IMR-90 (cell line): Measurements from ENCODE around the gene KIF3B. TPM values are rescaled to one million over a fixed set of nuclear protein-coding genes. Genes with fewer than 3 reads are reported as not detected.

ENCODE experiments used
- ATAC-seq: fragments of 200-7000 bp; cut with Tn5 transposase; 2 replicates; pipeline ENCODE4 v1.9.1; 2020; ENCODE audit warnings: low read depth, mild to moderate bottlenecking, moderate library complexity
- BruUV-seq: library from RNA; stranded (reverse); fragments of 400-500 nt; replicated peaks from 2 replicates; lab custom pipeline; 2021; lab: Mats Ljungman, UMichigan
- CTCF ChIA-PET: fragments of 300-600 bp; formaldehyde crosslinking; extraction: SDS; loops from one replicate; lab custom pipeline; 2021; ENCODE audit warnings: antibody characterized with exemption; lab: Yijun Ruan, JAX
- POLR2A ChIA-PET: fragments of 300-600 bp; sonication (Branson Sonifier 250); formaldehyde crosslinking; loops from one replicate; lab custom pipeline; 2022; ENCODE audit warnings: antibody characterized with exemption; ENCODE audit not compliant: unreplicated experiment; lab: Charles Lee
- DNase-seq: peaks from one replicate; pipeline ENCODE4 v3.0.0; 2013
- H2AFZ ChIP-seq: replicated peaks from 2 replicates; pipeline ENCODE3; 2013; ENCODE audit warnings: low read length, mild to moderate bottlenecking; ENCODE audit not compliant: poor library complexity
- H2AK5ac ChIP-seq: 2 replicates; pipeline ENCODE4 v1.6.1; 2013; ENCODE audit warnings: low read depth, low read length, inconsistent platforms
- H2AK9ac ChIP-seq: replicated peaks from 2 replicates; pipeline ENCODE3; 2013; ENCODE audit warnings: mild to moderate bottlenecking, low read depth, low read length, moderate library complexity; ENCODE audit not compliant: poor library complexity
- H2BK120ac ChIP-seq: 2 replicates; pipeline ENCODE4 v1.6.1; 2013; ENCODE audit warnings: low read depth, low read length, inconsistent platforms
- H2BK15ac ChIP-seq: 3 replicates; pipeline ENCODE4 v1.6.1; 2013; ENCODE audit warnings: low read depth, low read length, inconsistent platforms
- H2BK20ac ChIP-seq: 2 replicates; pipeline ENCODE4 v1.6.1; 2013; ENCODE audit warnings: low read depth, mild to moderate bottlenecking, inconsistent platforms, low read length, moderate library complexity
- H2BK5ac ChIP-seq: 2 replicates; pipeline ENCODE4 v1.6.1; 2013; ENCODE audit warnings: mild to moderate bottlenecking, low read depth, low read length, inconsistent platforms; ENCODE audit not compliant: poor library complexity, severe bottlenecking
- H3K14ac ChIP-seq: replicated peaks from 2 replicates; pipeline ENCODE4 v1.6.1; 2013; ENCODE audit warnings: low read depth, low read length, inconsistent platforms
- H3K18ac ChIP-seq: 2 replicates; pipeline ENCODE4 v1.6.1; 2013; ENCODE audit warnings: low read depth, low read length, control low read depth
- H3K23ac ChIP-seq: 2 replicates; pipeline ENCODE4 v1.6.1; 2013; ENCODE audit warnings: low read depth, low read length, inconsistent platforms
- H3K27ac ChIP-seq: 2 replicates; pipeline ENCODE4 v1.5.1; 2013; ENCODE audit warnings: mild to moderate bottlenecking, control low read depth, low read length; ENCODE audit not compliant: insufficient read depth
- H3K27me3 ChIP-seq: 2 replicates; pipeline ENCODE4 v1.6.1; 2013; ENCODE audit warnings: low read length; ENCODE audit not compliant: control insufficient read depth, insufficient read depth
- H3K36me3 ChIP-seq: 2 replicates; pipeline ENCODE4 v1.6.1; 2013; ENCODE audit warnings: low read length, mixed read lengths; ENCODE audit not compliant: control insufficient read depth, insufficient read depth
- H3K4ac ChIP-seq: 2 replicates; pipeline ENCODE4 v1.6.1; 2013; ENCODE audit warnings: low read depth, low read length, inconsistent platforms
- H3K4me1 ChIP-seq: 2 replicates; pipeline ENCODE4 v1.6.1; 2013; ENCODE audit warnings: low read length, mixed read lengths; ENCODE audit not compliant: control insufficient read depth, insufficient read depth
- H3K4me2 ChIP-seq: 2 replicates; pipeline ENCODE4 v1.6.1; 2013; ENCODE audit warnings: low read depth, mild to moderate bottlenecking, control low read depth, low read length, moderate library complexity
- H3K4me3 ChIP-seq: 2 replicates; pipeline ENCODE4 v1.5.1; 2013; ENCODE audit warnings: low read depth, mild to moderate bottlenecking, control low read depth, low read length, moderate library complexity; ENCODE audit not compliant: insufficient read depth
- H3K56ac ChIP-seq: 2 replicates; pipeline ENCODE4 v1.6.1; 2013; ENCODE audit warnings: low read length, inconsistent platforms; ENCODE audit not compliant: insufficient read depth; ENCODE audit errors: extremely low read depth
- H3K79me1 ChIP-seq, 2 experiments: 2 replicates each; pipeline ENCODE4 v1.6.1; 2013; ENCODE audit warnings: low read length in 2 of 2, inconsistent platforms in 1 of 2, low read depth in 1 of 2
- H3K9ac ChIP-seq: 2 replicates; pipeline ENCODE4 v1.6.1; 2013; ENCODE audit warnings: low read depth, low read length, control low read depth
- H3K9me1 ChIP-seq: 2 replicates; pipeline ENCODE4 v1.6.1; 2013; ENCODE audit warnings: low read length, inconsistent platforms; ENCODE audit not compliant: insufficient read depth
- H3K9me3 ChIP-seq: 2 replicates; pipeline ENCODE4 v1.6.1; 2013; ENCODE audit warnings: low read length; ENCODE audit not compliant: control insufficient read depth, insufficient read depth
- H4K20me1 ChIP-seq: 2 replicates; pipeline ENCODE4 v1.6.1; 2013; ENCODE audit warnings: low read length, inconsistent platforms; ENCODE audit not compliant: insufficient read depth
- H4K5ac ChIP-seq: 2 replicates; pipeline ENCODE4 v1.6.1; 2013; ENCODE audit warnings: mild to moderate bottlenecking, low read depth, low read length, control low read depth
- H4K8ac ChIP-seq, 2 experiments: 2 replicates each; pipeline ENCODE4 v1.6.1; 2013; ENCODE audit warnings: low read depth in 2 of 2, low read length in 2 of 2, control low read depth in 1 of 2, inconsistent platforms in 1 of 2
- H4K91ac ChIP-seq: 2 replicates; pipeline ENCODE4 v1.6.1; 2013; ENCODE audit warnings: low read depth, low read length, inconsistent platforms; ENCODE audit not compliant: insufficient read depth
- CEBPB ChIP-seq: IDR thresholded peaks from 2 replicates; pipeline ENCODE4 v1.6.1; 2012; ENCODE audit warnings: low read depth, low read length, improper control_type of control experiment
- CHD1 ChIP-seq: IDR thresholded peaks from 2 replicates; pipeline ENCODE4 v1.6.1; 2012; ENCODE audit warnings: low read depth, low read length, improper control_type of control experiment
- ELK1 ChIP-seq: fragments of 150-350 bp; IDR thresholded peaks from 2 replicates; pipeline ENCODE4 v1.6.1; 2016; ENCODE audit warnings: low read depth, mild to moderate bottlenecking, low read length, moderate library complexity, borderline replicate concordance
- FOS ChIP-seq: fragments of 150-350 bp; IDR thresholded peaks from 2 replicates; pipeline ENCODE4 v1.6.1; 2016; ENCODE audit warnings: low read depth, low read length
- MAFK ChIP-seq: IDR thresholded peaks from 2 replicates; pipeline ENCODE4 v1.6.1; 2012; ENCODE audit warnings: low read depth, low read length, improper control_type of control experiment
- MAZ ChIP-seq: IDR thresholded peaks from 2 replicates; pipeline ENCODE4 v1.6.1; 2012; ENCODE audit warnings: low read depth, mild to moderate bottlenecking, low read length, improper control_type of control experiment, moderate library complexity, borderline replicate concordance
- MXI1 ChIP-seq: IDR thresholded peaks from 2 replicates; pipeline ENCODE4 v1.6.1; 2012; ENCODE audit warnings: low read depth, mild to moderate bottlenecking, low read length, moderate library complexity, borderline replicate concordance
- NFE2L2 ChIP-seq: fragments of 150-350 bp; IDR thresholded peaks from 2 replicates; pipeline ENCODE4 v1.6.1; 2016; ENCODE audit warnings: low read depth, mild to moderate bottlenecking, low read length
- POLR2A ChIP-seq: IDR thresholded peaks from 2 replicates; pipeline ENCODE4 v1.6.1; 2012; ENCODE audit warnings: mild to moderate bottlenecking, low read depth, low read length
- RFX5 ChIP-seq: IDR thresholded peaks from 2 replicates; pipeline ENCODE4 v1.8.0; 2012; ENCODE audit warnings: low read depth, mild to moderate bottlenecking, low read length, moderate library complexity
- USF2 ChIP-seq: fragments of 150-350 bp; IDR thresholded peaks from 2 replicates; pipeline ENCODE4 v1.6.1; 2017; ENCODE audit warnings: mild to moderate bottlenecking, antibody characterized with exemption, low read length, low read depth
- WGBS, 2 experiments: methylation state at CpG; one replicate each; pipeline versions ENCODE4 v1.1.5 to v1.1.7; 2013; ENCODE audit warnings: missing lambda C conversion rate in 2 of 2; ENCODE audit not compliant: insufficient read length in 1 of 2; ENCODE audit errors: extremely low coverage in 2 of 2; 5-methylcytosine and 5-hydroxymethylcytosine counted together
- dilution Hi-C: fragments of 300-500 bp; cut with HindIII; formaldehyde crosslinking; loops from one replicate; pipeline ENCODE4 v1.14.3; 2018; ENCODE audit warnings: low sequenced_read_pairs; ENCODE audit not compliant: unreplicated experiment
- in situ Hi-C: fragments of 300-500 bp; cut with MboI; formaldehyde crosslinking; loops from 3 replicates; pipeline ENCODE4 v1.14.3; 2019; ENCODE audit warnings: low sequenced_read_pairs, inconsistent platforms, mixed read lengths
- intact Hi-C: fragments of 100-400 bp; cut with micrococcal nuclease; formaldehyde crosslinking; loops from 2 replicates; pipeline ENCODE4 v1.10.0; 2022
- polyA plus RNA-seq, 3 experiments: library from polyadenylated mRNA; depleted of rRNA; stranded (reverse); fragments of >200 nt; gene quantifications; 2 replicates each; pipeline ENCODE4 v1.2.3, GENCODE V29; 2012; ENCODE audit warnings: low replicate concordance in 1 of 3
- total RNA-seq: library from RNA; depleted of rRNA; stranded (reverse); fragments of >200 nt; gene quantifications from 2 replicates; pipeline ENCODE4 v1.2.3, GENCODE V29; 2012

KIF3B gene
- total and polyA plus RNA-seq, 2 of the 4 experiments (the other 2 are of a cell fraction), result 17.1 to 28.1 TPM

GRCh38 chr20:32230707-32231106 lies 46.7 kb upstream of the KIF3B start:
- Histone ChIP-seq H3K14ac (no peak overlapping the region), H3K4me2 (no peak overlapping the region), H4K8ac (no peak overlapping the region), H2AK9ac (no peak overlapping the region), H3K9me1 (no peaks in the 10 kb centered on the region), H2BK15ac (no peak overlapping the region), H2AK5ac (no peak overlapping the region), H3K23ac (no peak overlapping the region), H2AFZ (no peak overlapping the region), H3K4me1 (no peaks in the 10 kb centered on the region), H2BK5ac (no peak overlapping the region), H3K4ac (no peak overlapping the region), H3K4me3 (no peak overlapping the region), H2BK20ac (no peak overlapping the region), H2BK120ac (no peak overlapping the region), H3K56ac (no peak overlapping the region), H3K36me3 (peaks cover 54% of the 10 kb centered on the region), H3K9ac (no peak overlapping the region), H4K91ac (no peak overlapping the region), H3K27ac (no peak overlapping the region), H4K5ac (no peak overlapping the region), H3K18ac (no peak overlapping the region), H3K9me3 (no peaks in the 10 kb centered on the region), H3K27me3 (no peaks in the 10 kb centered on the region), H4K20me1 (no peaks in the 10 kb centered on the region), H3K79me1 (peaks cover 1 to 4% of the 10 kb centered on the region in 2 experiments; a peak in 1 of 4 replicates)
- ChIA-PET POLR2A (no interaction called here), CTCF (no interaction called here)
- intact Hi-C loops (no loop called here), dilution Hi-C loops (no loop called here), in situ Hi-C loops (no loop called here)
- BruUV-seq, result no TSS peak
- no peak for DNase-seq
- TF ChIP-seq RFX5 (no peak), MXI1 (no peak), CEBPB (no peak), FOS (no peak), NFE2L2 (no peak), USF2 (no peak), ELK1 (no peak), CHD1 (no peak), POLR2A (no peak), MAFK (no peak), MAZ (no peak)
- no peak for ATAC-seq
- WGBS, 2 experiments, result 92% methylated on average over 3 of the region's 13 CpGs; no CpG with 5 or more reads in 1 of the 2 experiments
